Skin of body (tissue), 2 donors: ENCODE data around the gene EML2. TPM values are rescaled to one million over a fixed set of nuclear protein-coding genes. Genes with fewer than 3 reads are reported as not detected.

ENCODE experiments used
- DNase-seq: peaks from one replicate; lab custom pipeline; 2025; lab: John Stamatoyannopoulos, UW
- total RNA-seq: library from RNA; depleted of rRNA; stranded (reverse); fragments of >200 nt; gene quantifications from one replicate; pipeline ENCODE4 v1.2.3, GENCODE V29; 2014

The EML2 gene
- total RNA-seq, 1 donor from 2014 or later: 20.1 TPM

- no peak for DNase-seq
These were observed 49.4 kb downstream of the EML2 start for GRCh38 chr19:45589768-45590167.

- DNase-seq: no peak
These were observed 51.3 kb downstream of the EML2 start for GRCh38 chr19:45587873-45588272.

GRCh38 chr19:45585158-45585577, 54.0 kb downstream of the EML2 start:
- DNase-seq: no peak

GRCh38 chr19:45584332-45585157, 54.7 kb downstream of the EML2 start, which contains the start of gene OPA3:
Gene OPA3, minus strand, starts transcription at chr19:45584802. Its CDS starts 38 bp downstream, at chr19:45584764.
- DNase-seq: peak; percentile 100

- no peak for DNase-seq
These were observed 57.6 kb downstream of the EML2 start for GRCh38 chr19:45581576-45581975.

- no peak for DNase-seq
These were observed 60.3 kb downstream of the EML2 start for GRCh38 chr19:45578861-45579260.

- DNase-seq: no peak
These were observed 61.9 kb downstream of the EML2 start for GRCh38 chr19:45577111-45577905.

- DNase-seq: no peak
These were observed 62.5 kb downstream of the EML2 start for GRCh38 chr19:45576682-45577081.

- DNase-seq: no peak
These were observed 64.0 kb downstream of the EML2 start for GRCh38 chr19:45575216-45575615.

- DNase-seq: no peak
These were observed 64.7 kb downstream of the EML2 start for GRCh38 chr19:45574526-45574925.

- DNase-seq: no peak
These were observed 67.6 kb downstream of the EML2 start for GRCh38 chr19:45571457-45572220.

GRCh38 chr19:45569619-45570421, 69.4 kb downstream of the EML2 start:
- DNase-seq: no peak

- no peak for DNase-seq
These were observed 70.5 kb downstream of the EML2 start for GRCh38 chr19:45568732-45569131.

GRCh38 chr19:45567609-45568008, 71.6 kb downstream of the EML2 start:
- DNase-seq: no peak

GRCh38 chr19:45564131-45564780, 74.9 kb downstream of the EML2 start:
- DNase-seq: no peak

GRCh38 chr19:45560686-45561085, 78.5 kb downstream of the EML2 start:
- DNase-seq: no peak

GRCh38 chr19:45560038-45560437, 79.2 kb downstream of the EML2 start:
- DNase-seq: no peak
